IPS-NIHi7 (cell line): ENCODE measurements around the gene DHRS1.

ENCODE experiments used
- DNase-seq: peaks from one replicate; pipeline ENCODE4 v3.0.0; 2012; ENCODE audit warnings: mixed read lengths; ENCODE audit errors: extremely low spot score

Gene DHRS1

DNA sequence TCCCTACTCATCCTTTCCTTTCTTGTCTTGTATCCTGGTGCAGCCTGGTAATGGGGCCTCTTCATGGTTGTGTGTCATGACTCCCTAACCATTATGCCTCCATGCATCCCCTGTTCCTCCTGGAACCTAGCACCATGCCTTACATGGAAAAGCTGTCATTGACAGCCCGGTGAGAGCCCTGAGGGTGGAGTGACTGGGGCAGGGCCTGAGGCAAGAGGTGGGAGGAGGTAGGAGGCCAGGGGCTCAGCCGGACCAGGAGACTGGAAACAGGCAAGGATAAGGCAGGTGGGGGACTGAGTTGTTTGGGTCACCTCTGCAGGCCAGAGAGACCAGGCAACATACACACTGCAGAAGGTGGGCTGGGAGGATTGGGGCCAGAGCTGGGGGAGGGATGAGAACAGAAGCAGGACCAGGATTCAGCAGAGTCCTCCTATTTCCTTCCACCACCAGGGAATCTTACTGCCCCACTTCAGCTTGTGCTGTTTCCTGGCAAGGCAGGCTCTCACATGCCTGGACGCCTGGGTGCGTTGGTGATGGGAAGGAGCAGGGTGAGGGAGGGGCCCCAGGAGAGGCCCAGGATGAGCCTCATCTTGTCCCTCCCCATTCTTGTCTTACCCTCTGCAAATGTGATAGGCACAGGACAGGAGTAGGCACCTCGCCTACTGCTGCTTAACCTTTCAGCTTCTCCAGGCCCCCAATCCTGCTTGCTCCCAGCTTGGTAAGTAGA is 10.1 kb upstream of the DHRS1 start, which contains the start of gene LTB4R2:
TSS of gene LTB4R2 (plus strand) at position 603 of the 727 bp plus-strand sequence. CDS start 525 bp downstream, outside the sequence.
- no peak for DNase-seq

- no peak for DNase-seq
Measured at GRCh38 chr14:24308342-24309124, 9.0 kb upstream of the DHRS1 start.

DNA sequence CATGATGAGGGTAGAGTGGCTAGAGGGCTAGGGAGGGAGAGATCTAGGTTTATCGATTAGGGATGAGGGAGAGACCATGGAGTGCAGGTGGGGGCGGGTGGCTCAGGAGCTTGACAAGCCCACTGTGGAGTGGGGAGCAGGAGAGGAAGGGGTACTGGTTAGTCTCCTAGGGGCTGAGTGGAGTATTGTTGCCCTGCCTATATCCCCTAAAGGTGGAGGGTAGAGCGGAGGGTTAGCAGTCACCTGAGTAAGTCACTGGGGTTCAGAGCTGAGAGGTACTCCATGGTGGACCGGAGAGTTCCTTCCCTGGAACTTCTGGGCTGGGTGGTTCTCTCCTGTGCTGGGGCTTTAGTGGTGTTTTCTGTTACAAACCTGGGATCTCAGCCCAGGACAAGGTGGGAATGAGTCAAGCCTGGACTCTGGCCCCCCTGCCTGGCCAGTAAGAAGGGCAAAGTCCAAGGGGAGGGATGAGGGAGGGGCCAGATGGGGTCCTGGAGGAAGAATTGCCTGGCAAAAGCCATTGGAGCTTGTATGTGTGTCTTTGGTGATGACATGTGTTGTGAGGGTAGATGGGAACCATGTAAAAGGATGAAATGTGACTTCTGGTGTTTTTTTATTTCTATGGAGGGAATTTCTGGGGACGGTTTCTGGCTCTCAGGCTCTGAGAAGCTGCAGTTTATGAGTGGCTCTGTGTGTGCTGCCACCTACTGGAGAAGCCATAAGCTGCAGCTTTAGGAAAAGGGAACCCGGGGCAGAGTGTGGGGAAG is 8.2 kb upstream of the DHRS1 start, which contains the start of gene CIDEB:
TSS of gene CIDEB (minus strand) at position 403 of the 767 bp plus-strand sequence. CDS start at position 284, 119 bp downstream.
- DNase-seq = peak; percentile 77

GRCh38 chr14:24307156-24307574 is 7.6 kb upstream of the DHRS1 start:
- no peak for DNase-seq

- no peak for DNase-seq
Measured at GRCh38 chr14:24304019-24304387, 4.4 kb upstream of the DHRS1 start.

- no peak for DNase-seq
Measured at GRCh38 chr14:24300326-24300980, 873 bp upstream of the DHRS1 start.

DNA sequence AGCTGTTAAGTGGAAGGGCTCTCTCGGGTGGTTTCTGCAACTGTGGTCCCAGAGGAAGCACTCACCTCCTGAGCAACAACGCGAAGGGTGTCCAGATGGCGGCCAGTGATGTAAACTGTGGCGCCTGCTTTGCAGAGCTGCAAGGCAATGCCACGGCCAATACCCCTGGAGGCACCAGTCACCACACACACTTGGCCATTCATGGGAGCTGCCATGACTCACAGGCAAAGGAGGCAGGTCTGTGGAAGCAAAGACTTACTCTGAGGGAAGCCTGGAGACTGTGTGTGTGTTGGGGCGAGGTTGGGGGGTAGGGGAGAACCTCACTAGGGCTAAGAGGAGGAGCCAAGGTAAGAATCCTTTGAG is 707 bp downstream of the DHRS1 start:
- no peak for DNase-seq

DNA sequence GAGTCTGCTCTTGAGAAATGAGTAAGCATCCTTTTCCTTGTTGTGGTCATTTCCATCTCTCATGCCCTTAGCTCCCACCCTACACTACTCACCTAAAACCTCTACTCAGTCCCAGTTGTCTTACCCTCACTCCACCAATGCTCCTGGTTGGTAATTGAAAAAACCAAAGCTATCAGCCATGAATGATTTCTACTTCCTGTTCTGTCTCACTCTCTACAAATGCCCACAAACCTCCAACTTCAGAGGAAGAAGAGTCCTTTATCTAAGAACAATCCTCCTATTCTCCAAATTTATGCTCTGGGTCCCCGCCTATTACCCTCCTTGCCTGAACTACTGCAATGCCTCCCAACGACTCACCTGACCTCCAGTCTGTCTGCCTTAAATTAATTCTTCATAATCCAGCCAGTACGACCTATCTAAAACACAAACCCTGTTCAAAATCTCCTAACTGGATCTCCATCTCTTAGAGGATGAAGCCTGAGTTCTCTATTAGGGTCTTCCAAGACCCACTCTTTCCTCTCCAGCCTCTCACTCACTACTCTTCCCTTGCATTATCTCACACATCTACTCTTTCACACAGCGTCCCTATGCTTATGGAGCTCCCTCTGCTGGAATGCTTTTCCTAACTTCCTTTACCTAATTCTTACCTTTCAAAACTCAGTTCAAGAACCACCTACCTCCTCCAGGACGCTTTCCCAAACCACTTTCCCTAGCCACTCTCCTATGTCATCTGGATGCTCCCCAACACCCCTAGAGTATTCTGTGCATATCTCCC is 2.2 kb downstream of the DHRS1 start:
- DNase-seq = peak; percentile 41

DNA sequence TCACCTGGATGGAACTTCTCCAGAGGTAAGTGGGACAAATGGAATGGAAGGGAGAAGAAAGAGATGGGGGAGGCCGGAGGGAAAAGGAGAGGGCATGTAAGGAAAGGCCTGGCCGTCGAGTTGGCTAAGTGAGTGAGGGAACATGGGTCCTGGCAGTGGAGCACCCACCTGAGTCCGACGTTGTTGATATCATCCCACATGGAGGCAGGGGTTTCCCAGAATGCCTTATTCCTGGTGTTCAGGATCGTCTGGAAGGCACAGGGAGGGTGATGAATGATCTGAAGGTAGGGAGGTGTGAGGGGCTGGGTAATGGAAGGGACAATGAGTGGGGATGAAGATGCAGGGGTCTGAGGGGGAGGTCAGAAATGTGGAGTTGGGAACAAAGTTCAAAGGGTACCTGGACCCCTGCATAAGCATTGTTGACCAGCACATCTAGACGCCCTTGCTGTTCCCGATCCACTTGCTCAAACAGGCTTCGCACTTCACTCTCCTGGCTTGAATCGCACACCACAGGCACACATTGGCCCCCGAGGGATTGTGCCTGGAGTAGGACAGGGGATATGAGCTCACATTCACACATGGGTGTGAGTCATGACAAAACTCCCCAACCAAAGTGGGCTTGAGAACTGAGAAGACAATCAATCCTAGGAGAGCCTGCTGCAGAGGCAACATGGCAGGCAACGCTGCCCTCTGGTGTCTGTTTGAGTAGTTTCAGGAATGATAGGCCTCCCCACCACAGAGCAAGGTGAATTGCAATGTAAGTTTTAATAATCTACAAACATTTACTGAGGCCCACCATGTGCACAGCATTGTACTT is 3.0 kb downstream of the DHRS1 start:
- peak; percentile 84 for DNase-seq

DNA sequence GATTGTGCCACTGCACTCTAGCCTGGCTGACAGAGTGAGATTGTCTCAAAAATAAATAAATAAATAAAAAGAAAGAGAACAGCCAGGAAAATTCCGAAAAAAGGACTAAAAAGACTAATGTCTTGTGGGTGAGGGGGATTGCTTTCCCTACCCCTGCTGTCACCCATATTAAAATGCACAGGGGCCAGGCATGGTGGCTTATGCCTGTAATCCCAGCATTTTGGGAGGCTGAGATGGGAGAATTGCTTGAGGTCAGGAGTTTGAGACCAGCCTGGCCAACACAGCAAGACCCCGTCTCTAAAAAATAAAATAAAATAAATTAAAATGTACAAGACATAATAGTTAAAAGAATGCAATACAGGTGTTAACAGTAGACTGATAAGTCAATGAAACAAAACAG is 6.1 kb downstream of the DHRS1 start:
- DNase-seq = no peak

DNA sequence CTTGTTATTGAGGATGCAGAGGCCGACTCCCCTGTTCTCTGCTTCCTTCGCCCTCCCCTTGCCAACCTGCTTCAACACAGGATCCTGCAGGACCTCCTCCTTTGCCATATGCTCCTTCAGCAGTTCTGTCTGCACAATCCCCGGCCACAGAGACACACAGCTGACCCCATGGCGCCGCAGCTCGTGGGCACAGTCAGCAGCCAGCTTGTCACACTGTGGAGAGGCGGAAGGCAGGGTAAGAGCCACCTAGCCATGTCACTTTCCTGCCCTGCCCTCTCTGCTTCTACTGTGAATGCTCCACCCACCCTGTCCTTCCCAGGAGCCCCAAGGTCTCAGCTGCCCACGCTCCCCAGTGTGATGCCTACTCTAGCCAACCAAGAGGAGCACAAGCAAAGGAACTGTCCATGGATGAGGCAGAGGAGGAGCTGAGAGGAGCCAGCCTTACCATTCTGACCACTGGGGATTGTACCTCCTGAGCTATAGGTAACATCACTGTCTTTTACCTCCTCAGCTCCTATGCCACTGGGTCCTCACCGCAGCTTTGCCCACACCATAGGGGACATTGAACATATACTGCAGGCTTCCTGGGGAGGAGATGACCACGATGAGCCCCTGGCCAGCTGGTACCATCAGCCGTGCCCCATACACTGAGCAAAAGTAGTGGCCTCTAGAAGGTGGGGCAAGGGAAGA is 7.3 kb downstream of the DHRS1 start:
- DNase-seq = no peak

DNA sequence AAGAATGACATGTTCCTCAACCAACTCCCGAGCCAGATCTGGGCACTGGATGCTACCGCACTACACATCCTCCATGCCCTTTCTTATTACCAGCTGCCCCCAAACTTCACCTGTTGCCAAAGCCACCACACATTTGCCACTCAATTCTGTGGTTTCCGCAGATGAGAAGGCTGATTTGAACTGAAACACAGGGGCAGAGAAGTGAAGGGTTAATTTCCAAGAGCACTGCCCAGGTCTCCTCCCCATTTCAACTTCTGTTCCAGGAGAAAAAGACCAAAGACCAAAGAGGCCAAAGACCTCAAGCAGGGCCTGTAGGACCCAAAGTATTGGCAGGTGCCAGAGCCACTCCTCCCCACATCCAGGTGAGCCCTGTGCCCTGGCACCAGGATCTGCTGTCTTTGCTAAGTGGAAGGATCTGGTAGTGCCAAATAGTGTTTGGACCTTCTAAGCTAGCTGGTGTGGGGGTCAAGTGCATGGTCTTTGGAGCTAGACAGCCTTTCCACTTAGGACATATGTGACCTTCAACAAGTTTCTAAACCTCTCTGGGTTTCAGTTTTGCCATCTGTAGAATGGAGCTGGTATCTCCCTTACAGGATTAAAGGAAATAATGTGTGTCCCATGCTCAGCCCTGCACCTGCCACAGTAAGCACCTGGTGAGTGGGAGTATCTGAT is 8.0 kb downstream of the DHRS1 start:
- no peak for DNase-seq

- DNase-seq = no peak
Measured at GRCh38 chr14:24290746-24291145, 8.8 kb downstream of the DHRS1 start.

- no peak for DNase-seq
Measured at GRCh38 chr14:24289649-24290280, 9.8 kb downstream of the DHRS1 start.

GRCh38 chr14:24286996-24287395 is 12.6 kb downstream of the DHRS1 start:
- no peak for DNase-seq

DNA sequence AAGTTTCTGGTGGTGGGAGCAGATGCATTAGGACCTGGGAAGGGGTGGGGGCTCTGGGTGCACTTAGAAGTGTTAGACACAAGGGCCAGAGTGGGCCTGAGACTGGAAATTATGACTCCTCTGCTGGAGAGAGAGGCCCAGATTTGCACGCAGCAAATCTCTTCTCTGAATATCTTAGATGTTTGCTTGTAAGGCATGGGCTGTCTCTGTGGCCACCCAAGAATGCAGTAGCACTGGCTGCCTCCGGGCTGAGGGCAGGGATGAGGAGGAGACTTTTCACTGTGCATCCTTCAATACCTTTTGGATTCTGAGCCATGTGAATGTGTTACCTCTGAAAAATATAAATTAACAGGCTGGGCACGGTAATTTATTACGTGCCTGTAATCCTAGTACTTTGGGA is 14.2 kb downstream of the DHRS1 start:
- DNase-seq = no peak

DNA sequence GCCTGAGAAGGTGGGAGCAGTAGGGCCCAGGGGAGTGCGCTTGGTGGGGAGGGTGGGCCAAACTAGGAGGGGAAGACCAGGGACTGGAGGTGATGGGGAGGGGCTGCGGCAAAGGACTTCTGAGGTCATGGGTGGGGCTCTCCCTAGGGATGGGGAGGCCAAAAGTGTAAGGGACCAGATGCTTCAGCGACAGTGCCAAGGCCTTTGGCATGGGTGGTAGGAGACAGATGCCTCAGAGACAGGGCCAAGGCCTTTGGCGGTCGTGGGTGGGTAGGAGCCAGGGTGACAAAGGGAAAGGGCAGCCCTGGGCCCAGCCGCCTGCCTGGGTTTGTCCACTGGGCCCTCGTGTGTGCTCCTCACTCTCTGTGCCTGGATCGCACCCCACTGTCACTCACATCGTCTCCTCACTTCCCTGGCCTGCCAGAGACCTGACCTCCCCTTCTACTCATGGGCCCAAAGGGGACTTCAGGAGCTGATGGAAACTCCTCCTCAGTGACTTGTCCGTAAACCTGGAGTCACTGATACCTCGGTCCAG is 15.0 kb downstream of the DHRS1 start:
- DNase-seq = no peak

GRCh38 chr14:24283796-24284460 is 15.7 kb downstream of the DHRS1 start:
- DNase-seq = no peak
